ENCODE measurements around the gene LINGO4.

GRCh38 chr1:151790071-151790939, 14.9 kb downstream of the LINGO4 start, which contains the start of gene TDRKH:
- TF ChIP-seq, protein P1, sequence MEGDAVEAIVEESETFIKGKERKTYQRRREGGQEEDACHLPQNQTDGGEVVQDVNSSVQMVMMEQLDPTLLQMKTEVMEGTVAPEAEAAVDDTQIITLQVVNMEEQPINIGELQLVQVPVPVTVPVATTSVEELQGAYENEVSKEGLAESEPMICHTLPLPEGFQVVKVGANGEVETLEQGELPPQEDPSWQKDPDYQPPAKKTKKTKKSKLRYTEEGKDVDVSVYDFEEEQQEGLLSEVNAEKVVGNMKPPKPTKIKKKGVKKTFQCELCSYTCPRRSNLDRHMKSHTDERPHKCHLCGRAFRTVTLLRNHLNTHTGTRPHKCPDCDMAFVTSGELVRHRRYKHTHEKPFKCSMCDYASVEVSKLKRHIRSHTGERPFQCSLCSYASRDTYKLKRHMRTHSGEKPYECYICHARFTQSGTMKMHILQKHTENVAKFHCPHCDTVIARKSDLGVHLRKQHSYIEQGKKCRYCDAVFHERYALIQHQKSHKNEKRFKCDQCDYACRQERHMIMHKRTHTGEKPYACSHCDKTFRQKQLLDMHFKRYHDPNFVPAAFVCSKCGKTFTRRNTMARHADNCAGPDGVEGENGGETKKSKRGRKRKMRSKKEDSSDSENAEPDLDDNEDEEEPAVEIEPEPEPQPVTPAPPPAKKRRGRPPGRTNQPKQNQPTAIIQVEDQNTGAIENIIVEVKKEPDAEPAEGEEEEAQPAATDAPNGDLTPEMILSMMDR (optimal IDR thresholded peaks at IDR 0.05 in 1 of 3, IDR thresholded peaks at IDR 0.05 in 1 of 3, conservative IDR thresholded peaks at IDR 0.05 in 1 of 3; ENCODE audit: extremely low read depth in 1 of 3, insufficient read depth in 2 of 3, low read length in 3 of 3) = peak; percentile 19 to 55 (median 35)
- no peak for TF ChIP-seq EZH2 (IDR thresholded peaks at IDR 0.05; ENCODE audit: low read length)

All from keratinocyte (primary cell).